Left renal pelvis (tissue), 4 donors: Measurements from ENCODE around the gene CASP8. TPM values are rescaled to one million over a fixed set of nuclear protein-coding genes. Genes with fewer than 3 reads are reported as not detected.
A peak's percentile ranks its signal among the peaks of the same experiment; 100 is the strongest.
"Not testable (repeated sequence)": the region's sequence is repeated elsewhere in the genome, so short reads cannot be mapped to it uniquely, and the experiment has no call there.

Experiments used
- DNase-seq, 4 donors: peaks; one replicate each; pipeline ENCODE4 v3.0.0-alpha.2; 2013; ENCODE audit warnings: low read depth in 4 of 4, low spot score in 3 of 4
- polyA plus RNA-seq, 4 donors: library from polyadenylated mRNA; unstranded; fragments of 120-200 nt; gene quantifications; one replicate each; pipeline ENCODE4 v1.2.1, GENCODE V29; 2013; ENCODE audit not compliant: insufficient read length in 4 of 4

CASP8 gene
- polyA plus RNA-seq, 4 donors: 13.9 to 17.6 (median 16.6) TPM

DNA sequence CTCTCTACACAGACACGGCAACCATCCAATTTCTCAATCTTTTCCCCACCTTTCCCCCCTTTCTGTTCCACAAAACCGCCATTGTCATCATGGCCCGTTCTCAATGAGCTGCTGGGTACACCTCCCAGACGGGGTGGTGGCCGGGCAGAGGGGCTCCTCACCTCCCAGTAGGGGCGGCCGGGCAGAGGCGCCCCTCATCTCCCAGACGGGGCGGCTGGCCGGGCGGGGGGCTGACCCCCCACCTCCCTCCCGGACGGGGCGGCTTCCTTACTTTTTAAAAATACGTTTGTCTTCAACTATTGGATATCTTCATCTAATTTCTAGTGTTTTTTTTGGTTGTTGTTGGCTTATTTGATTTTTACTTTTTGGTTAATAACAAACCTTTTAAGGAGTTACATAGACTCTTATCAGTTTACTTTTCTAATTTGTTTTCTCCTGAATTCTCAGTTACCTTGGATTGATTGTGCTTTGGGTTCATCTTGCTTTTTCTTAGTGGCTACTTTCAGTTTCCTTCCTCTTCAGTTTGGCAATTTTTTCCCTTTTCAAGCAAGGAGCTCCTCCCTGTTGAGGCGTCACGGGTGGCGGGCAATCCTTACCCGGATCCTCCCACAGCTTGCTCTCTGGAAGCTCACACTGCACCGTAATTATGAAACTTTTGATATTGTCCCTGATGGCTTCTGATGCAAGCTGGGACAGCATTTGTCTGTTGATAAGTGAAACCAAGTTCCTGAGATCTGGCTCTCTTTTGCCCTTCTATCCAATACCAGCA is 21.0 kb upstream of the CASP8 start:
- not testable (repeated sequence) for DNase-seq

GRCh38 chr2:201242571-201243277 is 17.6 kb upstream of the CASP8 start:
- DNase-seq: no peak

DNA sequence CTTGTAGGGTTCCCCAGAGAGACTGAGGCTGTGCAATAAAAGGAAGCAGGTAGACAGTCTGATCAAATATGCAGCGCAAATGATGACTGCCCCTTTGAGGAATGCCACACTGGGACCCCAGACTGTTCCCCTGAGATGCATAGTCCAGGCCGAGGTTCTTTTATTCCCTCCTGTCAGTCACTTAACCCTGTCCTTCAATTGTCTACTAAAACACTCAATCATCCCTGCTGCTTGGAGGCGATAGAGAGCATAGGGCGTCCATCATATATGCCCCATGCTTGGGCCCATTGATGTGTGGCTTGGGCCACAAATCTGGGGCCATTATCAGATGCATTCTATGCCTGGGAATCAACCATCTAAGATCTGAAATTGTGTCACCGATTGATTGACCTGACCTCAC is 15.5 kb upstream of the CASP8 start:
- DNase-seq: no peak

DNA sequence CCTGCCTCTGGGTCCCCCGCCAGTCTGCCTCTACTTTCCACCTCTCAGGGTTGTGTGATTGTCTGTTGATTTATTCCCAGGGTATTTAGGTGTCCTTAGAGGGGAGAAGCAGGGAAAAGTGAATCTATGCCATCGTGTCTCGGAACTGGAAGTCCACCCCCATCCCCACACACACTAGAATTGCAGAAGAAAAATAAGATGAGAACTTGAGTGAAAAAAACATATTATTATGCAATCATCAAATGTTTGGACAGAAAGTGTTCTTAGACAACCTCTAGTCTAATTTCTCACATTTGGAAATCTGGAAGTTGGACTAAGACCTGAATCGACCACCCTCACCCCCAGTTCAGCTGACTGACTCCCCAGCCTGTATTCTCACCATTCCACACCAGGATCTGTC is 14.1 kb upstream of the CASP8 start:
- no peak for DNase-seq

DNA sequence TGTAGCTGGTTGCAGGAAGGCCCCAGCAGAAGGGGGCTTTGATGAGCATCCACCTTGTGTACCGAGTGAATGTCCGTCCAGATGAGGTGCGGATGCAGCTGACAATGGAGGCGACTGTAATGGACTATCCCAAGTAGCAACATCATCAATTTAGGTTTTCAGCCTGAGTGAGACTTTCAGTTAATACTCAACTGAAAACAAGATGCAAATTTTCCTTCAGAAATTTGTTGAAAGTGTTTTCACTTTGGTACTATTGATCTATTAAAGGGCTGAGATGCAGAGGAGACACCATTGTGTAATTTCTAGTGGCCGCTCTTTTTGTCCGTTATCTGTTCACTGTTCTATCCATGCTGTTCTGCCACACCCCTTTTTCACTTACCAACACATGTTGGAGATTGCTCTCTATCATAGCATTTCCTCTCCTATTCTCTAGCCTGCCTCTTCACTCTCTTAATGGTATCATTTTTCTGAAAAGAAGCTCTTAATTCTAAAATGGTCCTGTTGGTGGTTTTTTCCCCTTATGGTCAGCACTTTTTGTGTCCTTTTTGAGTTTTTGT is 12.0 kb upstream of the CASP8 start:
- no peak for DNase-seq

DNA sequence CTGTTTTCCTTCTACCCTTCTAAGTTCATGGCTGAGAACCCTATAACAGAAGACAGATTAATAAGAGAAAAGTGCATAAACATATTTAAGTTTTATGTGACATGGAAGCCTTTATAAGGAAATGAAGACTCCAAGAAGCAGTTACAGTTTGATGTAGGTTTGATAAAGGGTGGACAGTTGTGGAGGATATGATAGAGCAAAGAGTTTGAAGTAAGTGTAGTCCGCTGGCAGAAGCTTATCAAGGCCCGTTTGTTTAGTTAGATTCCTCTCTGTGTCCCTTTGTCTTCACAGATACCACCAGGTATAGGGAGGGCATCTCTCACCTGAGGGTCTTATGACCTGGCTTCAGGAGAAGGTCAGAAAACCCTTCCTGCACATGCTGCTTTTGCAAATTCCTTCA is 10.4 kb upstream of the CASP8 start:
- DNase-seq: no peak

DNA sequence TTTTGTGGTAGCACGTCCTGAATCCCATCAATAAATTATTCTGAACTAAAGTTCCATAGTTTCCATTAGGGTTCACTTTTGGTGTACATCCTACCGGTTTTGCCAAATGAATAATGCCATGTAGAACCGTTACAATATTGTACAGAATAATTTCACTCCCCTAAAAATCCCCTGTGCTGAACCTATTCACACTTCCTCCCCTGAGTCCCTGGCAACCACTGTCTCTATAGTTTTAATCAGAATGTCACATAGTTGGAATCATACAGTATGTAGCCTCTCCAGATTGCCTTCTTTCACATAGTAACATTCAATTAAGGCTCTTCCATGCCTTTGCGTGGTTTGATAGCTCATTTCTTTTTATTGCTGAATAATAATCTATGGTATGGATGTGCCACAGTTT is 9.6 kb upstream of the CASP8 start:
- no peak for DNase-seq

- no peak for DNase-seq
Measured at GRCh38 chr2:201254081-201254730, 6.1 kb upstream of the CASP8 start.

DNA sequence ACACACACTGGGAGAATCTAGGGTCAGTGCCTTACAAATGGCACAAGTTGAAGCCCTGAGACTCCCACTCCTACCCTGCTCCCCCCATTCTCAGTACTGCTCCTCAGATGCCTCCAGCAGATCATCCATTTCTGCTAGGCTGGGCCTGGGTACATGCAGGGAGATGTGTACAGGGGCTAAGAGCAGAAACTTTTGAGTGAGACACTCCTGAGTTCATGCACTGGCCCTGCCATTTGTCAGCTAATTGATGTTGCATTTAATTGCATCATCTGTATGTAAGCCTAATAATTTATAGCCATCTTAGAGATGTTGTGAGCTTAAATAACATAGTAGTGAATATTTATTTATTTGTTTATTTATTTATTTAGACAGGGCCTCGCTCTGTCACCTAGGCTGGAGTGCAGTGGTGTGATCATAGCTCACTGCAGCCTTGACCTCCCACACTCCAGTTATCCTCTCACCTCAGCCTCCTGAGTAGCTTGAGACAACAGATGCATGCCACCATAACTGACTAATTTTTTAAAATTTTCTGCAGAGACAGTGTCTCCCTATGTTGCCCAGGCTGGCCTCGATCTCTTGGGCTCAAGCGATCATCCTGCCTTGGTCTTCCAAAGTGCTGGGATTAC is 4.8 kb upstream of the CASP8 start:
- DNase-seq: no peak

DNA sequence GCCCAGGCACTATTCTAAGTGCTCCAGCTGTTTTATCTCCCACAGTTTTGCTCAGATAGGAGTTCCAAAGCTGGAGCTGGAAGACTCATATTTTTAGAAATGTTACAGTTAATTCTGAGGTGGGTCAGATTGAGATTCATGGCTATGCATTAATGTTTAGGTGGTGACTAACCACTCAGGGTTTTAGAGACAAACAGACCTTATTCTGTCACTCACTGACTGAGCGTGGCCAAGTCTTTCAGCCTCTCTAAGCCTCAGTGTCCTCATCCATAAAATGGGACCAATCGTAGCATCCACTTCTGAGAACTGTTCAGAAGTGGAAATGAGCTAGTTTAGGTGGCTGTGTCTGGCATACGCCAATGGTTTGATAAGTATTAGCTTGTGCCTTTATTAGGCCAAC is 4.3 kb upstream of the CASP8 start:
- no peak for DNase-seq

DNA sequence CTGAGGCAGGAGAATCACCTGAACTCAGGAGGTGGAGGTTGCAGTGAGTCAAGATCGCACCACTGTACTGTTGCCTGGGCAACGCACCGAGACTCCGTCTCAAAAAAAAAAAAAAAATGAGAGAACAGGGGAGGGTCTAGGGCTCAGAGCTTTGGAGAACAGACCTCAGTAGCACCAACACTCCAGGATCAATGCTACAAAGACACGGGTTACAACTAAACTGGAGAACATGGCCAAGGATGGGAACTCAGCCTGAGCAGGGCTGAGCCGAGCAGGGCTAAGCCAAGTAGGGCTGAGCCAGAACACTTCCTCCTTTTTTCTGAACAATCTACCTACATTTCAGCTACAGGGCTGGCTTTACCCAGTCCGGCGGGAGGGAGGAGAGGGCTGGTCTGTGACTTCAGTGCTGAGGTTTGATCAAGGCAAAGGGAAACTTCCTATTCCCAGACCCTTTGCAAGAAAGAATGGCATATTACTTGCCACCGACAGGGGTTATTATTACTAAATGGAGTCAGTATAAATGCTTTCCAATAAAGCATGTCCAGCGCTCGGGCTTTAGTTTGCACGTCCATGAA is 2.9 kb upstream of the CASP8 start:
- no peak for DNase-seq

GRCh38 chr2:201257956-201258665 is 2.2 kb upstream of the CASP8 start:
- peak; percentile 20 to 51 (median 42) for DNase-seq

DNA sequence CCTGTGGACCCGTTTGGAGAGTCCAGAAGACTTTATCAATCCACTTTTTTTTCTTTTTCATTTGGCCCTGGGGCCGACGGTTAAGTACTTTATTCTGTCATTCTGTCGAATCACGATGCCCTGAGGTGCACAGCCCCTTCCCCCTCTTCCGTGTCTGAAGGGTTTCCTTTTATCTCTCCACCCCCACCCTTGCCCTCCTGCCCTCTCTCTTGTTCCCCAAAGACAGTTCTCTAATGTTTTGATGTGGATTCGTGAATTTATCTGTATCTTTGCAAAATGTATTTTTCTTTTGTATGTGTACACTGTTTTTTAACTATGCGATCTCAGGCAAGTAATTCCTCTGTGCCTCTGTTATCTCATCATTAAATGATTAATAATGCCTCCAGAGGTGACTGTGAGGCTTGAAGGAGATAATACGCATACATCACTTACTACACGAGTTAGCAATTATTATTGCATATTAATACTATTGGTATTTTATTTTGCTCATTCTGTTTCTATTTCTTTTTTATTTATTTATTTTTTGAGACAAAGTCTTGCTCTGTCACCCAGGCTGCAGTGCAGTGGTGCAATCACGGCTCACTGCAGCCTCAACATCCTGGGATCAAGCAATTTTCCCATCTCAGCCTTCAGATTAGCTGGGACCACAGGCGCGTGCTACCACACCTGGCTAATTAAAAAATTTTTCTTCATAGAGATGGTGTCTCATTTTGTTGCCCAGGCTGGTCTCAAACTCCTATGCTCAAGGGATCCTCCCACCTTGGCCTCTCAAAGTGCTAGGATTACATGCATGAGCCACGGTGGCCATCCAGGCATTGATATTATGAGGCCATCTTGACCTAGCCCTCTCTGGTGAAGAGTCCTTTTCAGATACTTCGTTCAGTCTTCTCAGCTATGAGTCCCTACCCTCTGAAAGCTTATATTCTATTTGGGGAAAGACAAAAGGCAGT is 1.4 kb upstream of the CASP8 start:
- DNase-seq: peak in 1 of 4 donors; percentile 16

DNA sequence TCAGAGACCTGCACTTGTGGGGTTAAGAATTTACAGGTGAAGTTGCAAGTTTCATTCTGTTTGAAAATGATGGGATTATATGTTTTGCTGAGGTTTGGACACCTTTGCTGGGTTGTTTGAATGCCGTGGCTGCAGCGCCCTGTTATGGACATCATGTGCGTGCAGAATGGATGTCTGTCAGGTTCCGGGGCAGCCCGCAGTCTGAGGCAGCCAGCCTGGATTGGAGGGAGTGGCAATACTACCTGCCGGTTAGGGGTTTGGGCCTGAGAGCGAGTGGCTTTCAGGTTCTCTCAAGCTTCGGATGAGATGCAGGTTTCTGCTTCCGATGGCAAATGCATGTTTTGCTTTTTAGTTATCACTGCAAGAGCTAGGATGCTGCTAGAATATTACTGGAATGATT is 1.1 kb downstream of the CASP8 start:
- DNase-seq: no peak

DNA sequence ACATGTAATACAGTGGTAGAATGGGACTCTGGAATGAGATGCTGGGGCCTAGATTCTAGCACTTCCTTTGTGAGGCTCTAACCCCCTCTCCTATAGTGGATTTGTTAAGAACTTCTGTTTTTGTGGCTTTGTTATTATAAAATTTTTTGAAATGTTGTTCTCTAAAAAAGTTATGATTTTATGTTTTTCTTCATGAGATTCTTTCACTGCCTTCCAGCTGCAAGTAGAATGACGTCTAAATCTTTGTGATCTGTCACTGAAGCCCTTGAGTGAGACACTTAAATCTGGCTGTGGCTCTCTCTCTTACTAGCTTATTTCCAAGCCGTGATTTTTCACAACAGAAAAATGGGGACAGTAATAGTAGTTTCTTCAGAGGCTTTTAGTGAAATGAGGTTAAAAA is 1.6 kb downstream of the CASP8 start:
- DNase-seq: no peak

DNA sequence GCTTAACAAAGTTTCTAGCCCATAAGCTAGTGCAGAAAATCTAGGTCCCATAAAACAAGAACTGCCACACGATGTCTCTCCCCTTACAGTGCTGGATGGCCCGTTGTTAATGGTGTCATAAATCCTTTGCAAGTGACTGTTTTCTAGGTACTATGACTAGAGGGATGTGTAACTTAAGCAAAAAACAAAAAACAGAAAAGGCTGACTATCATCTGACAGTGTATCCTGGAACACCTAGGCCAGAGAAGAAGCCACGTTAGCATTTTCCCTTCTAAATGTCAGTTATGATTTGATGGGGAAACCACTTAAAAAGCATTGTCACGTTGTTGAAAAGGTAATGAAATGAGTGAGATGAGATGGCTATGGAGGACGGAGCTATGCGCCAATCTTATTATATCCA is 2.4 kb downstream of the CASP8 start:
- DNase-seq: peak in 1 of 4 donors; percentile 16

GRCh38 chr2:201263779-201264178 is 3.4 kb downstream of the CASP8 start:
- no peak for DNase-seq

DNA sequence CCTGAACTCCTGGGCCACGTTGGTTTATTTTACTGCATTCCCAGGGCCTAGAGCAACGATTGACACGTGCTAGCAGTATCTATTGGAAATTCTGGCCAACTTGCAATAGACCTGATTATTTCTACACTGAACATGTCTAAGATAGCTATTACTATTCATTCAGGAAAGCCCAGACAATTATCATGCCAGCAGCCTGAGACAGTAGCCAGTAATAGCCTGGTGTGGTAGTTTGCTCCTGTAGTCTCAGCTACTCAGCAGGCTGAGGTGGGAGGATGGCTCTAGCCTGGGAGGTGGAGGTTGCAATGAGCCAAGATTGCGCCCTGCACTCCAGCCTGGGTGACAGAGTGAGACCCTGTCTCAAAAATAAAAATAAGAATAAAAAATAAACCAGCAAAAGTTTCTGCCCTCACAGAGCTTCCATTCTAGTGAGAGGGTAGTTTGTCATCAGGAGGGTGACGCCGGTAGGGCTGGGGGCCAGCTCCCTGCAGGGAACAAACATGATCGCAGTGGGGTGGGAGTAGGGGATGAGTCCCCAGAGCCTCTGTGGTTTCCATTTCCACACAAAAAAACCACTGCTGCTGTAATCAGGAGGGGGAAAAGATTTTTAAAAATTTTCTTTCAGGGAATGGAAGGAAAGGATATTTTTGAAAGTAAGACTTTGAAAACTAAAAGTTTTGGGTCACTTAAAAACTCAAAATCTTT is 4.3 kb downstream of the CASP8 start:
- no peak for DNase-seq
